ENCODE results near the gene INS. TPM values are rescaled to one million over a fixed set of nuclear protein-coding genes. Genes with fewer than 3 reads are reported as not detected.

Gene INS
- total RNA-seq, 1 donor from 2014 or later, result not detected

DNA sequence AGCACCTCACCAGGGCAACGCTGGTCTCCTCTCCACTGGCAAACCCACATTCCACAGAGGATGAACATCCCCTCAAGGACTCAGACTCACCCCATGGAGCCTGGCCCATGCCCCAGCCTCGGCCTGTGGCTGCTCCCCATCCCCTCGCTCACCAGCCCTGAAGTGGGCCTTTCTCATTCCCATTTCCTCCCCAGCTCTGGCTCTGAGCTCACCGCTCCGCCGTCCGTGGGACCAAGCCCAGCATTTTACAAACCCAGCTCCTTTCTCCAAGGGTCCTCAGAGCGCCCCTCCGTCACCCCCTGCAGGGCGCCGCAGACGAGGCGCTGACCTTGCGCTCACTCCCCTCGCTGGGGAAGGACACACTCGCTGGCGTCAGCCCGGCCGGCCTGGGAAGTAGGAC is 15.0 kb downstream of the INS start:
- TF ChIP-seq, protein P1, sequence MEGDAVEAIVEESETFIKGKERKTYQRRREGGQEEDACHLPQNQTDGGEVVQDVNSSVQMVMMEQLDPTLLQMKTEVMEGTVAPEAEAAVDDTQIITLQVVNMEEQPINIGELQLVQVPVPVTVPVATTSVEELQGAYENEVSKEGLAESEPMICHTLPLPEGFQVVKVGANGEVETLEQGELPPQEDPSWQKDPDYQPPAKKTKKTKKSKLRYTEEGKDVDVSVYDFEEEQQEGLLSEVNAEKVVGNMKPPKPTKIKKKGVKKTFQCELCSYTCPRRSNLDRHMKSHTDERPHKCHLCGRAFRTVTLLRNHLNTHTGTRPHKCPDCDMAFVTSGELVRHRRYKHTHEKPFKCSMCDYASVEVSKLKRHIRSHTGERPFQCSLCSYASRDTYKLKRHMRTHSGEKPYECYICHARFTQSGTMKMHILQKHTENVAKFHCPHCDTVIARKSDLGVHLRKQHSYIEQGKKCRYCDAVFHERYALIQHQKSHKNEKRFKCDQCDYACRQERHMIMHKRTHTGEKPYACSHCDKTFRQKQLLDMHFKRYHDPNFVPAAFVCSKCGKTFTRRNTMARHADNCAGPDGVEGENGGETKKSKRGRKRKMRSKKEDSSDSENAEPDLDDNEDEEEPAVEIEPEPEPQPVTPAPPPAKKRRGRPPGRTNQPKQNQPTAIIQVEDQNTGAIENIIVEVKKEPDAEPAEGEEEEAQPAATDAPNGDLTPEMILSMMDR (IDR thresholded peaks at IDR 0.05), result no peak
- Histone ChIP-seq H3K36me3 (no peaks in the 10 kb centered on the region), H3K27ac (no peak overlapping the region), H3K27me3 (peaks cover 22% of the 10 kb centered on the region), H3K4me3 (no peak overlapping the region), H3K9me3 (no peaks in the 10 kb centered on the region), H3K4me1 (no peaks in the 10 kb centered on the region)
- DNase-seq (ENCODE audit: low spot score in 2 of 2), result no peak
- intact Hi-C loops (cut with DNase I), result no loop called here

DNA sequence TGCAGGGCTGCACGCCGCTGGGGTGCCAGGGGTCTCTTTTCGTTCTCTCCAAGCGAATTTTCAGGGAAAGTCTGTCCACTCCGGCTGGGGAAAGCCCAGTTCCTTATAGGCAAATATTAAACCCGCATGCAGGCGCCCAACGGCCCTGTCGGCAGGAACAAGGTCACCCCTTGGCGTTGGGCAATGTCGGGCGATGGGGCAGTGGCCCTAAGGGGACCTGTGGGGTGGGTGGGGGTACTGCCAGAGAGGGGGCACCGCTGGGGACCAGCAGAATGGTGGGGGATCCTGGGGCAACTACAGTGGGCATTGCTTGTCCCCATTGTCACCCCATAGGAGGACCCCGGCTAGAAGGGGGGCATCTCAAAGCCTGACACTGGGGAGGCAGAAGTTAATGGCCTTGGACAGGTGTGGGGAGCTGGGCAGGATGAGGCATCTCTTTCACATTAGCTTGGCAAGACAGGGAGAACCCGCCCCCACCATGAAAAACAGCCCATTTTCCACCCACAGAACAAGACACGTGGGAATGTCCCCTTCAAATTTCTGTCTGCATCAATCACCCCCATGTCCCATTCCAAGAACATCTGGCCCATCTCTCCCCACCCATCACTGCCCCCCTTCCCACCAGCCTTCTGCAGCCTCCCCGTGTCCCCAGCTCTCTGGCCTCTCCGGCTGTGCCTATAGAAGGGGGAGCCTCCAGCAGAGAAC is 16.3 kb downstream of the INS start:
- no peak overlapping the region for H3K27ac ChIP-seq
- no peak overlapping the region for H3K4me3 ChIP-seq
- no peaks in the 10 kb centered on the region for H3K36me3 ChIP-seq
- no peak for DNase-seq (ENCODE audit: low spot score in 2 of 2)
- TF ChIP-seq, protein P1 (IDR thresholded peaks at IDR 0.05), result no peak
- H3K9me3 ChIP-seq, result no peaks in the 10 kb centered on the region
- intact Hi-C loops (cut with DNase I), result no loop called here
- H3K27me3 ChIP-seq, result peaks cover 33% of the 10 kb centered on the region
- peaks cover 4 to 7% of the 10 kb centered on the region in 2 donors for H3K4me1 ChIP-seq

DNA sequence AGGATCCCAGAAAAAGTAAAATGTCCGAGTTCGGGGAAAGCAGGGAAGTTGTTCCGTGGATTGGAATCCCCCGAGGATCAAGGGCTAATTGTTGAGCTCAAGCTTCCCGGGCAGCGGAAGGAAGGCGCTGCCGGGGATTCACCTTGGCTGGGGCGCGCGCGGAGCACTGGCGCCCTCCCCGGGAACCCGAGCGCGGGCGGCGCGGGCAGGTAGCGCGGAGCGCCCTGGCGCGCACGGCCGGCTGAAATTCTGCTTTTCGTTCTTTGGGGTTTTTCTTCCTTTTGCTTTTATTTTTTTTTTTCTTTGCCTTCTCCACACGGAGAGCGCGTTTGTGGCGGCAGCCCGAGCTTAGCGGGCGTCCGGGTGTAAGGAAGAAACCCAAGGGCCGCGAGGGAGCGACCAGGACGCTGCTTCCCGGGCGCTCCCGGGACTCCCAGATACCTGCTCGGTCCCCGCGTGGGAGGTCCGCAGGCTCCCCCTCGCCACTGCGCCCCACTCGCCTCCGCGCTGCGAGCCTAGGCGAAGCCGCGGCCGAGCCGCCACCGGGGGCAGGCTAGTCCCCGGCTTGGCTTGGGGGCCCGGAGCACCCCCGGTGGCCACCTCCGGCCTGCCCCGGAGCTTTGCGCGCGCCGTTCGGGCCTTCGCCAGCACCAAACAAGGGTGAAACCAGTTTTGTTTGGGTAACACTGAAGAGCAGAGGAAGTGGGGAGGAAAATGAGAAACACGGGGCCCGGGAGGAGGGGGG is 17.0 kb downstream of the INS start:
- H3K4me1 ChIP-seq, result peaks cover 4 to 7% of the 10 kb centered on the region in 2 donors
- intact Hi-C loops (cut with DNase I), result no loop called here
- H3K36me3 ChIP-seq, result no peaks in the 10 kb centered on the region
- no peak overlapping the region for H3K4me3 ChIP-seq
- peaks cover 35% of the 10 kb centered on the region for H3K27me3 ChIP-seq
- no peak for DNase-seq (ENCODE audit: low spot score in 2 of 2)
- H3K27ac ChIP-seq, result no peak overlapping the region
- H3K9me3 ChIP-seq, result no peaks in the 10 kb centered on the region
- TF ChIP-seq, protein P1 (IDR thresholded peaks at IDR 0.05), result no peak

DNA sequence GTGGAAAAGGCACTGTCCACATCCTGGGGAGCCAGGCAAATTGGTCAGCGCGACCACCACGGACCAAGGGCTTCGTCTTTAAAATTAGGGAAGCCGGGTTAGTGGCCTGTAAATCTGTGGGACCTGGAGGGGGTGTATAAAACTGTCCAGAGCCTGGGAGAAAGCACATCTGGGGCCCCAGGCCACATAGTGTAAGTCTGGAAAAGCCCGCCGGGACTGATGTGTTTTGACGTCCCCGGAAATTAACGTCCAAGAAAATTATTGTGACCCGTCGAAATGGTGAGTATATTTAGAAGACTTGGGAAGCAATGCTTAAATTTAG is 17.6 kb downstream of the INS start:
- DNase-seq (ENCODE audit: low spot score in 2 of 2), result no peak
- H3K27ac ChIP-seq, result no peak overlapping the region
- intact Hi-C loops (cut with DNase I), result no loop called here
- peaks cover 7 to 8% of the 10 kb centered on the region in 2 donors for H3K4me1 ChIP-seq
- H3K4me3 ChIP-seq, result no peak overlapping the region
- TF ChIP-seq, protein P1 (IDR thresholded peaks at IDR 0.05), result no peak
- peaks cover 35% of the 10 kb centered on the region for H3K27me3 ChIP-seq
- H3K9me3 ChIP-seq, result no peaks in the 10 kb centered on the region
- H3K36me3 ChIP-seq, result no peaks in the 10 kb centered on the region

DNA sequence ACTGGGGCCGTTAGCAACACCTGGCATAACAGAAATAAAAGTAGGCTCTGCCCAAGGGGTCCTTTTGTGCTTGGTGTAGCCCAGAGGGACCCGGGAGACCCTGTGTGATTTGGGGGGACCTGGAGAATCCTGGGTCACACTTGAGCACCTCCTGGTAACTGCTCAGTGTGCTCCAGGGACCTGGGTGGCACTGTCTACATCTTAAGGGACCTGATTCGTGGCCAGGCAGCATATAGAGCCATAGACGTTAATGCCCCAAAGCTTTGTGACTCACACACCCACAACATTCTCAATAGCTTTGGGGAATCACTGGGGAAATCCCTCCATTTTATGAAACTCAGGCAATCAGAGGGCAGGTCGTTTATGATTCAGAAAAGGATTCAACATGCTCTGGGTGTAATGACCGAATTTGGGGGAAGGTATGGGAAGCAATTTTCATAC is 18.2 kb downstream of the INS start:
- intact Hi-C loops (cut with DNase I), result no loop called here
- Histone ChIP-seq H3K9me3 (no peaks in the 10 kb centered on the region), H3K27ac (no peak overlapping the region), H3K27me3 (peaks cover 36% of the 10 kb centered on the region), H3K4me3 (no peak overlapping the region), H3K36me3 (no peaks in the 10 kb centered on the region), H3K4me1 (peaks cover 7 to 8% of the 10 kb centered on the region in 2 donors)
- TF ChIP-seq, protein P1 (IDR thresholded peaks at IDR 0.05), result no peak
- DNase-seq (ENCODE audit: low spot score in 2 of 2), result no peak

All from ascending aorta (tissue), 2 donors.